UCSD-AML1 (cell line): Measurements from ENCODE around the gene DNAJB11.
A peak's percentile ranks its signal among the peaks of the same experiment; 100 is the strongest.
"Not testable (repeated sequence)": the region's sequence is repeated elsewhere in the genome, so short reads cannot be mapped to it uniquely, and the experiment has no call there.

ENCODE experiments used
- DNase-seq: peaks from one replicate; lab custom pipeline; 2025; ENCODE audit not compliant: unreplicated experiment; lab: John Stamatoyannopoulos, UW

The DNAJB11 gene

GRCh38 chr3:186617036-186617946 lies 46.8 kb downstream of the DNAJB11 start:
- peak; percentile 84 for DNase-seq

GRCh38 chr3:186618318-186618938 lies 47.9 kb downstream of the DNAJB11 start:
- DNase-seq, result no peak

- no peak for DNase-seq
Measured at GRCh38 chr3:186619787-186620212, 49.3 kb downstream of the DNAJB11 start.

- no peak for DNase-seq
Measured at GRCh38 chr3:186620213-186621092, 49.9 kb downstream of the DNAJB11 start.

GRCh38 chr3:186621894-186622650 lies 51.6 kb downstream of the DNAJB11 start:
- no peak for DNase-seq

GRCh38 chr3:186622651-186623310 lies 52.3 kb downstream of the DNAJB11 start:
- no peak for DNase-seq

GRCh38 chr3:186624598-186624997 lies 54.1 kb downstream of the DNAJB11 start:
- DNase-seq, result no peak

GRCh38 chr3:186625600-186626042 lies 55.1 kb downstream of the DNAJB11 start:
- DNase-seq, result no peak

GRCh38 chr3:186626254-186626847 lies 55.8 kb downstream of the DNAJB11 start:
- DNase-seq, result no peak

- DNase-seq, result no peak
Measured at GRCh38 chr3:186627852-186628414, 57.4 kb downstream of the DNAJB11 start.

GRCh38 chr3:186628756-186629155 lies 58.2 kb downstream of the DNAJB11 start:
- DNase-seq, result no peak

- no peak for DNase-seq
Measured at GRCh38 chr3:186630950-186631641, 60.6 kb downstream of the DNAJB11 start.

GRCh38 chr3:186633481-186633880 lies 63.0 kb downstream of the DNAJB11 start:
- DNase-seq, result no peak

- DNase-seq, result not testable (repeated sequence)
Measured at GRCh38 chr3:186634207-186634606, 63.7 kb downstream of the DNAJB11 start.
